Muscle layer of duodenum (tissue), 2 donors: ENCODE data around the gene LRBA.

Experiments used
- H3K27ac ChIP-seq: one replicate; pipeline ENCODE4 v1.7.0; 2013; ENCODE audit warnings: mild to moderate bottlenecking, low read length
- H3K27me3 ChIP-seq: one replicate; pipeline ENCODE4 v1.7.0; 2013; ENCODE audit warnings: low read depth, mild to moderate bottlenecking, control low read depth, low read length
- H3K36me3 ChIP-seq, 2 donors: one replicate each; pipeline ENCODE4 v1.7.0; 2013; ENCODE audit warnings: low read length in 2 of 2, control low read depth in 1 of 2, mild to moderate bottlenecking in 1 of 2; ENCODE audit not compliant: insufficient read depth in 2 of 2, control insufficient read depth in 1 of 2
- H3K4me1 ChIP-seq, 2 donors: one replicate each; pipeline ENCODE4 v1.7.0; 2013; ENCODE audit warnings: low read length in 2 of 2, mild to moderate bottlenecking in 2 of 2, control low read depth in 1 of 2, moderate library complexity in 1 of 2; ENCODE audit not compliant: insufficient read depth in 2 of 2, control insufficient read depth in 1 of 2
- H3K4me3 ChIP-seq, 2 donors: one replicate each; pipeline ENCODE4 v1.7.0; 2013; ENCODE audit warnings: low read length in 2 of 2, low read depth in 1 of 2, mild to moderate bottlenecking in 1 of 2
- H3K9me3 ChIP-seq, 2 donors: one replicate each; pipeline ENCODE4 v1.7.0; 2013; ENCODE audit warnings: low read length in 2 of 2, control low read depth in 1 of 2, mild to moderate bottlenecking in 1 of 2; ENCODE audit not compliant: control insufficient read depth in 1 of 2
- donor health status: healthy.

The LRBA gene

DNA sequence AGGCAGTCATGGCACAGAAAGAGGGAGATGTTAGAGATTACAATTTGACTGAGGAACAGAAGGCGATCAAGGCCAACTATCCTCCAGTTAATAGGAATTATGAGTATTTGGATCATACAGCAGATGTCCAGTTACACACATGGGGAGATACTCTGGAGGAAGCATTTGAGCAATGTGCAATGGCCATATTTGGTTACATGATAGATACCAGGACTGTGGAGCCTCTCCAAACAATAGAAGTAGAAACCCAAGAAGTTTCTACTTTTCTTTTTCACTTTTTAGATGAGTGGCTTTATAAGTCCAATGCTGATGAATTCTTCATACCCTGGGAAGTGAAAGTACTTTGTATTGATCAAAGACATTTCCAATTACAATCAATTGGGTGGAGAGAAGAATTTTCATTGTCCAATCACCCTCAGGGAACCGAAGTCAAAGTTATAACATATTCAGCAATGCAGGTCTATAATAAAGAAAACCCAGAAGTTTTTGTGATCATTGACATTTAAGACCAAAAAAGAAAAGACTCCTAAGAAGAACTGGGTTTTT is 294.0 kb downstream of the LRBA start:
- Histone ChIP-seq H3K4me1 (peaks cover 7 to 10% of the 10 kb centered on the region in 2 donors), H3K27me3 (no peaks in the 10 kb centered on the region), H3K36me3 (peaks cover 0 to 8% of the 10 kb centered on the region in 2 donors), H3K4me3 (no peak overlapping the region), H3K9me3 (peaks cover 0 to 3% of the 10 kb centered on the region in 2 donors), H3K27ac (no peak overlapping the region)

DNA sequence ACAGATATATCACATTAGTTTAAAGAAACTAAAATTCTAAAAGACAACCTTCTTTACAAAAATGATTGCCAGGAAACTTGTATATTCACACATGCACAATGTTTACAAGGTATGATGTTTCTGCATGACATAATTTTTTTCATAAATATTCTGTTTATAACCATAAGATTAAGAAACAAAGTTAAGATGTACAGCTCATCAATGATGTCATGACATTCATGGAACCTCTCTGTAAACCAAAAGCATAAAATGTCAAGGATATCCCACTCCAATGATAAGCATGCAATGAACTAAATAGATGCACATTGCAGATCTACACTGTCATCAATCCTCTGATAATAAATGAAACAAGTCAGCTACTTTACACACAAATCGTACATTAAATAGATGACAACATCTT is 297.1 kb downstream of the LRBA start:
- H3K9me3 ChIP-seq, result no peaks in the 10 kb centered on the region
- no peak overlapping the region for H3K4me3 ChIP-seq
- H3K36me3 ChIP-seq, result no peaks in the 10 kb centered on the region
- H3K4me1 ChIP-seq, result peaks cover 0 to 3% of the 10 kb centered on the region in 2 donors
- H3K27me3 ChIP-seq, result no peaks in the 10 kb centered on the region
- no peak overlapping the region for H3K27ac ChIP-seq

- Histone ChIP-seq H3K4me3 (no peak overlapping the region), H3K27me3 (no peaks in the 10 kb centered on the region), H3K27ac (no peak overlapping the region), H3K9me3 (no peaks in the 10 kb centered on the region), H3K36me3 (no peaks in the 10 kb centered on the region), H3K4me1 (no peaks in the 10 kb centered on the region)
These were observed 300.3 kb downstream of the LRBA start for GRCh38 chr4:150714462-150715438.

GRCh38 chr4:150713251-150713650 is 301.8 kb downstream of the LRBA start:
- no peaks in the 10 kb centered on the region for H3K27me3 ChIP-seq
- H3K9me3 ChIP-seq, result no peaks in the 10 kb centered on the region
- H3K4me1 ChIP-seq, result no peaks in the 10 kb centered on the region
- H3K27ac ChIP-seq, result no peak overlapping the region
- no peak overlapping the region for H3K4me3 ChIP-seq
- H3K36me3 ChIP-seq, result no peaks in the 10 kb centered on the region

- no peak overlapping the region for H3K4me3 ChIP-seq
- H3K27ac ChIP-seq, result no peak overlapping the region
- H3K4me1 ChIP-seq, result no peaks in the 10 kb centered on the region
- H3K27me3 ChIP-seq, result no peaks in the 10 kb centered on the region
- H3K9me3 ChIP-seq, result no peaks in the 10 kb centered on the region
- no peaks in the 10 kb centered on the region for H3K36me3 ChIP-seq
These were observed 304.2 kb downstream of the LRBA start for GRCh38 chr4:150710770-150711375.

DNA sequence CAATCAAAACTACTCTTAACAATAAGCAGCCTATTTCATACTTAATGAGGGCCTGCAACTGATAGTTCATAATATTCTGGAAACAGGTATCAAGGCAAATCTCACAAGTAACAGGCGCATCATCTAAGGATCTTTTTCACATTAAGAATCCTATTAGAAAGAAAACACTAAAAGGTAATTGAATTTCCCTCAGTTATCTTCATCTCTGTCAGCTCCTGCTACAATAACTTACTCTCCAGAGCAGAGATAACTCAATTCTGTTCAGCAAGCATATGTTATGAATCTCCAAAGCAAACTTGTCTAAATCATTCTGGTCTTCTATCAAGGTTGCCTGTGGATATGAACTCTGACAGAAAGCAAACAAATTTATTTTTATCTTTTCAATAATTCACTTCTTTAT is 307.1 kb downstream of the LRBA start:
- no peak overlapping the region for H3K4me3 ChIP-seq
- no peaks in the 10 kb centered on the region for H3K9me3 ChIP-seq
- H3K27me3 ChIP-seq, result no peaks in the 10 kb centered on the region
- H3K36me3 ChIP-seq, result no peaks in the 10 kb centered on the region
- H3K27ac ChIP-seq, result no peak overlapping the region
- H3K4me1 ChIP-seq, result no peaks in the 10 kb centered on the region

DNA sequence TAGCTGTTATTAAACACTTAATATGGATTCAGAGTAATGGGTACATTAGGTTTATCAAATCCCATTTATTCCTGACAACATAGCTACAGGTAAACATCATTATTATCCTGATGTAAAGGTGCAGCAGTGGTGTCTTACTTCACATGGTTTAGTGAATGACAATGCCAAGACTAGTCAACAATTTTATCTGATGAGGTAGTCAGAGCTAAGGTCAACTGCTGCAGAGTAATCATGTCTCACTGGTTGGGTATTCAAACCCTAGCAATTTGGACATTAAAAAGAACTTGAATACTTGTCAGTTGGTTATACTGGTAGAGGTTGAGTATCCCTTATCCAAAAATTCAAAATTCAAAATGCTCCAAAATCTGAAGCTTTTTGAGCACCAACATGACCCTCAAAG is 315.5 kb downstream of the LRBA start:
- Histone ChIP-seq H3K4me1 (no peaks in the 10 kb centered on the region), H3K36me3 (no peaks in the 10 kb centered on the region), H3K9me3 (no peaks in the 10 kb centered on the region), H3K27ac (no peak overlapping the region), H3K27me3 (no peaks in the 10 kb centered on the region), H3K4me3 (no peak overlapping the region)

GRCh38 chr4:150695162-150695561 is 319.9 kb downstream of the LRBA start:
- no peak overlapping the region for H3K27ac ChIP-seq
- H3K9me3 ChIP-seq, result no peaks in the 10 kb centered on the region
- no peaks in the 10 kb centered on the region for H3K36me3 ChIP-seq
- H3K4me3 ChIP-seq, result no peak overlapping the region
- H3K4me1 ChIP-seq, result no peaks in the 10 kb centered on the region
- H3K27me3 ChIP-seq, result no peaks in the 10 kb centered on the region

DNA sequence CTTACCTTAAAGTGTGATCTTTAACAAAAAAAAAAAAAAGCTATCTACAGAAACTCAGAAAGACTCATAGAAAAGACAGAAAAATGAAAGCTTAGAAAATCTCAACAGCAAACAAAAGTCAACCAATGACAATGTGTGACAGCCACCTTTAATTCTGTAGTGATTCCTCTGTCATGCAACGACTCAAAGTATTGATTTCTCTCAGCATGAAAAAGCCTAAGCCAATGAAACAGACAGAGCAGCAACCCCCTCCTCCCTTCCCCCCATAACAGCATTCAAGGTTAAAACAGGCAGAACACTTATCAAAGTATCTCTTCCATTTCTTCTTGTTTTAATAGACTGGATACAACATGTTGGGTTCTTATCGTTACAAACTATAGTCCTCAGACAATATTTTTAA is 320.6 kb downstream of the LRBA start:
- Histone ChIP-seq H3K27me3 (no peaks in the 10 kb centered on the region), H3K27ac (no peak overlapping the region), H3K36me3 (no peaks in the 10 kb centered on the region), H3K4me3 (no peak overlapping the region), H3K4me1 (no peaks in the 10 kb centered on the region), H3K9me3 (no peaks in the 10 kb centered on the region)

DNA sequence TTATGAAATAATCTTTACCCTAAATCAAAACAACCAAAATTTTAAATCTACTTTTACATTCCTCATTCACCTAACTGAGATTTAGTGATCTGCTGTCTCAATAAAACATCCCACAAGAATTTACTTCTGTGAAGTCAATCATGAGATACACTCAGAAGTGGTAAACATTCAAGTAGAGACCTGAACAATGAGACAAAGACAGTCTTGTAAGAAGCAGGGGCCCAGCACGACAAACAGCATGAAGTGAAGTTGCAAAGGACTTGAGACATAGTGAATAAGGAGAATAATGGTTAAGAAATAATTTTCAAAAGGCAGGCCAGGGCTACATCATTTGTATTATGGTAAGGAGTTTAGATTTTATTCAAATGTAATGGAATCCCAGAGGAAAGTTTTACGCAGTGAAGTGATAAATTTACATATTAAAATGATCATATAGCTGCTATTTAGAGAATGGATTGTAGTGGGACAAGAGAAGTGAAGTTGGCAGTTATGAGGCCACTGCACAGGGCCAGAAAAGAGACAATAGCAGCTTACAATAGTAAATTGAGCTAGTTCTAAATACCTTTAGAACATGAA is 331.2 kb downstream of the LRBA start:
- Histone ChIP-seq H3K36me3 (peaks cover 0 to 3% of the 10 kb centered on the region in 2 donors), H3K27me3 (no peaks in the 10 kb centered on the region), H3K9me3 (no peaks in the 10 kb centered on the region), H3K27ac (no peak overlapping the region), H3K4me3 (no peak overlapping the region), H3K4me1 (no peaks in the 10 kb centered on the region)

DNA sequence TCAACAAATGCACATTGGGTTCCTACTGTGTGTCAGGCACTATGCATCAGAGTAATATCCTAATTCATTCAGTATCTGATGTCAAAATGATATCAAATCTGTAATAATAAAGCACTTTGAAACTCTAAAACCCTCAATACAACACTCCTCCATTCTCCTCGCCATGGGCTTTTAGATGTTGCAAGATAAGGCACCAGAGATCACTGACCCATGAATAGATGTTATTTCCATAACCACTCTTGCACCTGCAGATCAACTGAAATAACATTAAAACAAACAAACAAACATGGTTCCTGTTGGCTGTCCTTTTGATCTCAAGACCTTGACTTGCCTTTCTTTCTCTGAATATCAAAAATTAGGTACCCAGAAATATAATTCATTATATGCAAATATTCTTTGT is 333.0 kb downstream of the LRBA start:
- no peaks in the 10 kb centered on the region for H3K27me3 ChIP-seq
- no peak overlapping the region for H3K4me3 ChIP-seq
- H3K36me3 ChIP-seq, result peaks cover 0 to 3% of the 10 kb centered on the region in 2 donors
- no peaks in the 10 kb centered on the region for H3K4me1 ChIP-seq
- no peak overlapping the region for H3K27ac ChIP-seq
- H3K9me3 ChIP-seq, result no peaks in the 10 kb centered on the region
